Stimulated activated naive CD4-positive, alpha-beta T cell (primary cell): ENCODE data around the gene TMEM135.
"Not testable (repeated sequence)": the region's sequence is repeated elsewhere in the genome, so short reads cannot be mapped to it uniquely, and the experiment has no call there.

ENCODE experiments used
- DNase-seq, 6 experiments: peaks; one replicate each; lab custom pipeline; 2025; lab: John Stamatoyannopoulos, UW

The TMEM135 gene

DNA sequence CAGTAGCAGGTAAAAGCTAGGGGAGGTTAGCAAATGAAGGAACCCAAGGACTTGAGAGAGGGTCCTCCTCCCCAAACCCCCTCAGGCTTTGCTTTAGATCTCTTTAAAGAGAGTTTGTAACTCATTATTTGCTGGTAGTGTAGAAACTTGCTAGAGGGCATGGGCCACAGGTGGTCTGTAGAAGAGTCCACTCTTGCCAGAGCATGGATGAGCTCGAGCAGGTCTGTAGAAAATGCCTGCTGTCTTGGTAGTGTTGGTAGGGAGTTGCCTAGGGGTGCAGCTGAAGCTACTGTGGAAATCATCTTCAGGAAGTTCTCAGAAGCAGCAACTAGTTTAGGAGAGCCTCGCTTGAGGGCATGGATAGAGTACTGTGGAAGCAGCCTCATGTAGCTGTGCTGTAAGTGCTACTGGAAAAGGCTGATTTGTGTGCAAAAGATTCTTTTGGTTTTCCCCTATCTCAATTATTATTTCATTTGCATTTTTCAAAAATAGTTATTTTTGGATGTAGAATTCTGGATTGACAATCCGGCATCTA is 104.3 kb downstream of the TMEM135 start:
- DNase-seq, result no peak

GRCh38 chr11:87142594-87142993 is 104.9 kb downstream of the TMEM135 start:
- DNase-seq, result no peak

- DNase-seq, result no peak
These were observed 105.9 kb downstream of the TMEM135 start for GRCh38 chr11:87143641-87144040.

DNA sequence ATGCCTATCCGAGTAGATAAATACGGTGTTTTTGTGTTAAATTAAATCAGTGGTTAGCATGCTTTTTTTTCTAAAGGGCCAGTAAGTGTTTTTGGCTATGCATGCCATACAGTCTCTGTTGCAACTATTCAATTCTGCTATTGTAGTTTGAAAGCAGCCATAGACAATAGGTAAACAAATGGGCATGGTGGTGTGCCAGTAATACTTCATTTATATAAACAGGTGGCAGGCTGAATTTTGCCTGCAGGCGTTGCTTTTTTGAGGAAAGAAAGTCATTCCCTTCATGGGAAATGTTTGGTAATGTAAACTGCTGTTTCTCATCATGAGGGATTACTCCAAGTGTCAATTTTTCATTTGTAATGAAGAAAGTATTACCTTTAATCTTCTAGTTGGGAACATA is 106.5 kb downstream of the TMEM135 start:
- no peak for DNase-seq

DNA sequence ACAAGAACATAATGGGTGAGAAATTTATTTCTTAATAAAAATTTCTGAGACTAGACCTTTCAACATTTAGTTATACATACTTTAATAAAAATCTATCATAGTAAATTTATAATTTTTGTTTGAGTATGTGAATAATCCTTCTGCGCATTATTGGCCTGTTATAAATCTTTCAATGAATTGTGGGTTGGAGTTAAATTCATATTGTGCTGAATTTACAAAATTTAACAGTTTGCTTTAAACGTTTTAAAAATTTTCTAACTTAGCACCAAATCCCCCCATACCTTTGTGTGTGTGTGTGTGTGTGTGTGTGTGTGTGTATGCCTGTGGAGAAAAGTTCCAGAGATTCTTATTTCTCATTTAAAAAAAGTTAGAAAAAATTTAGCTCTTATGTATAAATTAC is 111.0 kb downstream of the TMEM135 start:
- DNase-seq, result no peak

- DNase-seq, result not testable (repeated sequence)
These were observed 112.0 kb downstream of the TMEM135 start for GRCh38 chr11:87149782-87150181.

DNA sequence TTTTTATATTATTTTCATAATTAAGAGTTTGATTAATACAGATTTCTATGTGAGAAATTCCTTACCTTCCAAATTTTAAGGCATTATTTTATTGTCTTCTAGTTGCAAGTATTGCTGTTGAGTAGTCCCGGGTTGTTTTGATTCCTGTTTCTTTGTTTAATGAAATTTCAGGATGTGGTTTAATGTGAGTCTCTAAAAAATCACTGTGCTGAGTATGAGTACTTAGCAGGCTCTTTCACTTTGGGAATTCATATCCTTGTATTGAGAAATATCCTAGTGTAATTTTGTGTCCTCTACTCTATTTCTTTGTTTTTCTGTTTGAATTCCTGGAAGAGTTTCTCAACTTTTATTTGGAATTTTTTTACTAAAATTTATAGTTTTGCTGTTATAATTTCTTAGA is 113.2 kb downstream of the TMEM135 start:
- DNase-seq, result no peak

DNA sequence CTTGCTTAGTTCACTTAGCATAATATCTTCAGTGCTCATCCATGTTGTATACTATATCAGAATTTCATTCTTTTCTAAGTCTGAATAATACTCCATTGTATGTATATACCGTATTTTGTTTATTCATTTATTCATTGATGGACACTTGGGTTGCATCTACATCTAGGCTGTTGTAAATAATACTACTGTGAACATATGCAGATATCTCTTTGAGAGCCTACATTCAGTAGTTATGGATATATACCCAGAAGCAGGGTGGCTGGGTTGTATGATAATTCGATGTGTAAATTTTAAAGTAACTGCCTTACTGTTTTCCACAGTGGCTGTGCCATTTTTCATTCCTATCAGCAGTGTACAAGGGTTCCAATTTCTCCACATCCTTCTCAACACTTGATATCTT is 116.5 kb downstream of the TMEM135 start:
- no peak for DNase-seq

DNA sequence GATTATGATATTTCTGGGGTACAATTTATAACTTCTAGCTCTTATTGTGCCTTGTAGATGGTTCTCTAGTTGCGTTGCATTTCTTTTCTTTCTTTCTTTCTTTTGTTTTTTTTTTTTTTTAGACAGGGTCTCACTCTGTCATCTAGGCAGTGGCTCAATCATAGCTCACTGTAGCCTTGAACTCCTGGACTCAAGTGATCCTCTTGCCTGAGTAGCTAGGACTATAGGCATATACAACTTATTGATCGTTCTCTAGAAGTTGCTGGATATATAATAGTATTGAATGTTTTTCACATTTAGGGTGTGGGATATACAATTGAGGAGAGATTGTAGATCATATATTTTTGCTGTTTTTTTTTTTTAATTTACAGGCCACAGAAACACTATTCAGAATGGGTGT is 119.2 kb downstream of the TMEM135 start:
- no peak for DNase-seq

DNA sequence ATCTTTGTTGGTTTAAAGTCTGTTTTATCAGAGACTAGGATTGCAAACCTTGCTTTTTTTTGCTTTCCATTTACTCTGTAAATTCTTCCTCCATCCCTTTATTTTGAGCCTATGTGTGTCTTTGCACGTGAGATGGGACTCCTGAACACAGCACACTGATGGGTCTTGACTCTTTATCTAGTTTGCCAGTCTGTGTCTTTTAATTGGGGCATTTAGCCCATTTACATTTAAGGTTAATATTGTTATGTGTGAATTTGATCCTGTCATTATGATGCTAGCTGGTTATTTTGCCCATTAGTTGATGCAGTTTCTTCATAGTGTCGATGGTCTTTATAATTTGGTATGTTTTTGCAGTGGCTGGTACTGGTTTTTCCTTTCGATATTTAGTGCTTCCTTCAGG is 131.3 kb downstream of the TMEM135 start:
- DNase-seq, result not testable (repeated sequence)

DNA sequence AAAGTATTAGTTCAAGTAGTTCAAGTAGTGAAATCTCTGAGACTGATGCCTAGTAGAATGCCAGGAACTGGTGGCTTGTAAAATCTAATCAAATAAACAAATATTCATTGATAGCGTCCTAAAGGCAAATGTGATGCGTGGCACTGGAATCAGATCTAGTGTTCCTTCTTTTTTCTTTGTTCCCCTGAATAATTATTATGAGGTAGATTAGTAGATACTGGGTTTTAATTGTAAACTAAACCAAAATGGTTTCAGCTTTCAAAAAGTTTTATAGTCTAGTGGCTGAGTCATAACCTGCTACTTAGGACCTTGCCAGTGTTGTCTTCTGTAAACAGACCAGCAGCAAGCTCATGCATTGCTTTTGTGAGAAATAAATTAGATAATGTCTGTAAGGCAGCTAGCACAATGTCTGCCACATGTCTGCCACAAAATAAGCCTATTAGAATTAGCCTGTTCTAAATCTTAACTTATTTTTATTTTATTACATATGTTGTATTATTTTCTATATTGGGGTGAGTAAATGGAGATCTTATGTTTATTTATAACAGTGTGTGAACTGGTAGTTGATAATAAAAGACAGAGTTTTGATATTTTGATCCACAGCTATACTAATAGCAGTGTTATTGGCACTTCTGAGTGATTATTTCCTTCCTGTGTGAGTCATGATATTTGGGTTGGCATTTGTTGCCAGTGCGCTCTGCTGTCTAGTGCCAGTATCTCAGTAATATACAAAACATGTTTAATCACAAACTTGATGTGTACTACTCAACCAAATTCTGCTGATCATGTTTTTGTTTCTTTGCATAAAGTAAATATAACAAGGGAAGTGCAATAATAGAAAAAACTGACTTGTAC is 135.7 kb downstream of the TMEM135 start:
- DNase-seq, result no peak

- DNase-seq, result no peak
These were observed 137.1 kb downstream of the TMEM135 start for GRCh38 chr11:87174870-87175269.

DNA sequence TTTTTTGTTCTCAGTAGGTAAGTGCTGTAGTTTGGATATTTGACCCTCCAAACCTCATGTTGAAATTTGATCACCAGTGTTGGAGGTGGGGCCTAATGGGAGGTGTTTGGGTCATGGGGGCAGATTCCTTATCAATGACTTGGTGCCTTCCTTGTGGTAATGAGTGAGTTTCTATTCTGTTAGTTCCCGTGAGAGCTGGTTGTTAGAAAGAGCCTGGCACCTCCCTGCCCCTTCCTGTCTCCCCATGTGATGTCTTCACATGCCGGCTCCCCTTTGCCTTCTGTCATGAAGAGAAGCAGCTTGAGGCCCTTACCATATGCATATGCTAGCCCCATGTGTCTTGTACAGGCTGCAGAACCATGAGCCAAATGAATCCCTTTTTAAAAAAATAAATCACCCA is 138.3 kb downstream of the TMEM135 start:
- no peak for DNase-seq

DNA sequence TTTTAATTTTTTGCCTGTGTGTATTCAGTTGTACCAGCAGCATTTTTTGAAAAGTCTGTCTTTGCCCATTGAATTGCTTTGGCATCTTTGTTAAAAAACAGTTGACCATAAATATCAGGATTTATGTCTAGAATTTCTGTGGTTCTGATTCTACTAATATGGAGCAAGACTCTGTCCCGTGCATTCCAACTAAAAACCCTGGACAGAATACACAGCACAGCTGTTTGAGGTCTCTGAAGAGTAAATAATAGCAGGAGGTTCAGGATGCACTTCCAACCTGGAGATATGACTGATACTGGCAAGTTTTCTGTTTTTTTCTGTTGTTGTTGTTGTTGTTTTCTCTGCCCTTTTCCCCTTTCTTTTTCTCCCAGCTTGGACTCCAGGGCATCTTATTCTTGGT is 141.9 kb downstream of the TMEM135 start:
- DNase-seq, result no peak

DNA sequence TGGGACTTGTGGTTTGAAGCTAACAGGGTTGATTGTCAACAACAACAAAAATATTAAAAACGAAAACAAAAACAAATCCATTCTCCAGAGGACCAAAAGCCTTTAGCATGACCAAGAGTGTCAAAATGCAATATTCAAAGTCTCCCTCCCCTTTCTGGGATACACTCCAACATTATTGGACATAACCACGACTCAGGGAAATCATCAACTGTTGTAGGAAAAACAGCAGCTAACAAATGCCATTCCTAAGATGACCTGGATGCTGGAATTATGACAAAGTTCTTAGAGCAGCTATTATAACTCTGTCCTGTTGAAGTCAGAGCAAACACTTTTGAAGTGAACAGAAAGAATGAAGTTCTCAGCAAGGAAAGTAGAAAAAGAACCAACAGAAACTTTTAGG is 143.0 kb downstream of the TMEM135 start:
- no peak for DNase-seq

DNA sequence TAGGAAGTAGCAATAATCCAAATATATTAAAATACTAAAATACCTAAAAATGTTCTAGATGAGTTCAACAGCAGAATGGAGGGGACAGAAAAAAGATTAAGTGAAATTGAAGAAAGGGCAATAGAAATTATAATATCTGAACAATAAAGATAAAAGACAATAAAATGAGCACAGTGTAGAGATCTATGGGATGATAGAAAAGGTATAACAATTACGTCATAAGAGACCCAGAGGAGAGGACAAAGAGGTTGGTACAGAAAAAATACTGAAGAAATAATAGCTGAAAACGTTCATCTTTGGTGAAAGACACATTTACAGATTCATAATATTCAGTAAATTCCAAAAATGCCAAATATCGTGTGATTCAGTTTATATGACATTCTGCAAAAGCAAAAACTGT is 143.4 kb downstream of the TMEM135 start:
- no peak for DNase-seq

- no peak for DNase-seq
These were observed 147.5 kb downstream of the TMEM135 start for GRCh38 chr11:87185228-87185627.

- DNase-seq, result no peak
These were observed 149.3 kb downstream of the TMEM135 start for GRCh38 chr11:87187076-87187475.

DNA sequence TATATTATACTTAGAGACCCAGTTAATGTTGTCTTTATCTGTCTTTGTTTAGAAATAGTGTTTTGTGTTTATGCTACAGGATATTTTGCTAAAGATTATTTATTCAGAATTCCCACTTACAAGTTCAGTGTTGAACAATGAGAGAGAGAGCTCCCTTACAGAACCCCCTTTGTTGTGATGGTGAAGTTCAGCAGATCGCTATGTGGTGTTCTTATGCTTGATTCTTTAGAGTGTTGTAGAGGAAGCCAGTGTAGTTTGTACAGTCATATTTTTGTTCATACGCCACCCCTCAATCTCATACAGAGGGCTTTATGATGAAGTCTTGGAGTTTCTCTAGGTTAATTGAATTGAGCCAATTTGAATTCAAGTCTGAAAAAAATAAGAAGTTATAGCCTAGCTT is 150.2 kb downstream of the TMEM135 start:
- DNase-seq, result no peak

DNA sequence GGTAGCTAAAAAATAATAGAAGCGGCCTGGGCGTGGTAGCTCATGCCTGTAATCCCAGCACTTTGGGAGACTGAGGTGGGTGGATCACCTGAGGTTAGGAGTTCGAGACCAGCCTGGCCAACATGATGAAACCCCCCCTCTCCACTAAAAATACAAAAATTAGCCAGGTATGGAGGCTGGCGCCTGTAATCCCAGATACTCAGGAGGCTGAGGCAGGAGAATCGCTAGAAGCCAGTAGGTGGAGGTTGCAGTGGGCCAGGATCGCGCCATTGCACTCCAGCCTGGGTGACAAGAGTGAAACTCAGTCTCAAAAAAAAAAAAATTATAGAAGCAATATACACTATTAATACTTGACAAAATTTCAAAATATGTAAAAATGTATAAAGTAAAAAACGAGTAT is 150.7 kb downstream of the TMEM135 start:
- DNase-seq, result not testable (repeated sequence)

DNA sequence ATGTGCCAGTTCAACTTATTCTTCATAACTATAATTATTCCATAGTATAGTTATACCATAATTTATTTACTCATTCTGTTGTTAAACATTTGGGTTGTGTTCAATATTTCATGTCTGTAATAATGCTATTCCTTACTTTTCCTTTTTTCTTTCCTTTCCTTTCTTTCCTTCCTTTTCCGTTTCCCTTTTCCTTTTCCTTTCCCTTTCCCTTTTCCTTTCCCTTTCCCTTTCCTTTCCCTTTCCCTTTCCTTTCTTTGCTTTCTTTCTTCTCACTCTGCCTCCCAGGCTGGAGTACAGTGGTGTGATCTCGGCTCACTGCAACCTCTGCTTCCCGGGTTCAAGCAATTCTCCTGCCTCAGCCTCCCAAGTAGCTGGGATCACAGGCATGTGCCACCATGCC is 151.2 kb downstream of the TMEM135 start:
- DNase-seq, result not testable (repeated sequence)

- DNase-seq, result no peak
These were observed 152.3 kb downstream of the TMEM135 start for GRCh38 chr11:87190071-87190470.

- DNase-seq, result no peak
These were observed 156.2 kb downstream of the TMEM135 start for GRCh38 chr11:87193756-87194470.
